GM23338 (cell line): ENCODE results near the gene NPHP3.

Experiments
- CREB1 ChIP-seq: fragments of 250-450 bp; sonication (Bioruptor Pico); IDR thresholded peaks from 2 replicates; pipeline ENCODE4 v1.5.0; 2020; ENCODE audit warnings: low read depth, mild to moderate bottlenecking, moderate library complexity
- CTCF ChIP-seq, 2 experiments: fragments of 200-600 bp in 1 of 2; sonication (generic) in 1 of 2; conservative IDR thresholded peaks; 2 replicates each; pipeline versions ENCODE4 v1.5.1 to v1.6.1; 2016 to 2017; ENCODE audit warnings: antibody characterized with exemption in 2 of 2, low read depth in 2 of 2, mild to moderate bottlenecking in 2 of 2, moderate library complexity in 1 of 2
- EZH2 ChIP-seq: fragments of 200-600 bp; sonication (generic); IDR thresholded peaks from one replicate; pipeline ENCODE4 v1.8.0; 2017; ENCODE audit warnings: antibody characterized with exemption, mild to moderate bottlenecking, low read depth; ENCODE audit not compliant: unreplicated experiment
- EZH2phosphoT487 ChIP-seq: fragments of 200-600 bp; sonication (generic); IDR thresholded peaks from one replicate; pipeline ENCODE4 v1.8.1; 2018; ENCODE audit warnings: antibody characterized with exemption; ENCODE audit not compliant: unreplicated experiment
- JUNB ChIP-seq: IDR thresholded peaks from one replicate; pipeline ENCODE4 v1.6.1; 2016; ENCODE audit warnings: antibody characterized with exemption; ENCODE audit not compliant: unreplicated experiment
- POLR2AphosphoS5 ChIP-seq: IDR thresholded peaks from 2 replicates; pipeline ENCODE4 v1.6.1; 2016; ENCODE audit warnings: antibody characterized with exemption, low read depth
- ZNF114 ChIP-seq: fragments of 250-450 bp; sonication (Bioruptor Pico); IDR thresholded peaks from 2 replicates; pipeline ENCODE4 v1.5.0; 2020; ENCODE audit warnings: mild to moderate bottlenecking, moderate library complexity
- TF ChIP-seq, protein P1 (sequence below): IDR thresholded peaks from one replicate; pipeline ENCODE4 v1.6.1; 2018; ENCODE audit warnings: antibody characterized with exemption; ENCODE audit not compliant: unreplicated experiment

GRCh38 chr3:132720228-132720627, 2.0 kb downstream of the NPHP3 start:
- TF ChIP-seq CTCF (conservative IDR thresholded peaks at IDR 0.05; ENCODE audit: low read depth in 2 of 2) (no peak), JUNB (no peak), ZNF114 (CRISPR knock-in tag) (no peak), POLR2AphosphoS5 (no peak), EZH2 (no peak), EZH2phosphoT487 (no peak), CREB1 (CRISPR knock-in tag) (no peak)
- TF ChIP-seq, protein P1, sequence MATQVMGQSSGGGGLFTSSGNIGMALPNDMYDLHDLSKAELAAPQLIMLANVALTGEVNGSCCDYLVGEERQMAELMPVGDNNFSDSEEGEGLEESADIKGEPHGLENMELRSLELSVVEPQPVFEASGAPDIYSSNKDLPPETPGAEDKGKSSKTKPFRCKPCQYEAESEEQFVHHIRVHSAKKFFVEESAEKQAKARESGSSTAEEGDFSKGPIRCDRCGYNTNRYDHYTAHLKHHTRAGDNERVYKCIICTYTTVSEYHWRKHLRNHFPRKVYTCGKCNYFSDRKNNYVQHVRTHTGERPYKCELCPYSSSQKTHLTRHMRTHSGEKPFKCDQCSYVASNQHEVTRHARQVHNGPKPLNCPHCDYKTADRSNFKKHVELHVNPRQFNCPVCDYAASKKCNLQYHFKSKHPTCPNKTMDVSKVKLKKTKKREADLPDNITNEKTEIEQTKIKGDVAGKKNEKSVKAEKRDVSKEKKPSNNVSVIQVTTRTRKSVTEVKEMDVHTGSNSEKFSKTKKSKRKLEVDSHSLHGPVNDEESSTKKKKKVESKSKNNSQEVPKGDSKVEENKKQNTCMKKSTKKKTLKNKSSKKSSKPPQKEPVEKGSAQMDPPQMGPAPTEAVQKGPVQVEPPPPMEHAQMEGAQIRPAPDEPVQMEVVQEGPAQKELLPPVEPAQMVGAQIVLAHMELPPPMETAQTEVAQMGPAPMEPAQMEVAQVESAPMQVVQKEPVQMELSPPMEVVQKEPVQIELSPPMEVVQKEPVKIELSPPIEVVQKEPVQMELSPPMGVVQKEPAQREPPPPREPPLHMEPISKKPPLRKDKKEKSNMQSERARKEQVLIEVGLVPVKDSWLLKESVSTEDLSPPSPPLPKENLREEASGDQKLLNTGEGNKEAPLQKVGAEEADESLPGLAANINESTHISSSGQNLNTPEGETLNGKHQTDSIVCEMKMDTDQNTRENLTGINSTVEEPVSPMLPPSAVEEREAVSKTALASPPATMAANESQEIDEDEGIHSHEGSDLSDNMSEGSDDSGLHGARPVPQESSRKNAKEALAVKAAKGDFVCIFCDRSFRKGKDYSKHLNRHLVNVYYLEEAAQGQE, result no peak
